Mucosa of gallbladder (tissue), 1 donor: ENCODE data around the gene ITIH4. TPM values are rescaled to one million over a fixed set of nuclear protein-coding genes. Genes with fewer than 3 reads are reported as not detected.

Source experiments
- DNase-seq: peaks from one replicate; pipeline ENCODE4 v3.0.0-alpha.2; 2020; ENCODE audit warnings: low spot score
- total RNA-seq: library from RNA; stranded (reverse); gene quantifications from one replicate; pipeline ENCODE4 v1.2.1, GENCODE V29; 2021
- donor health status: DM: no; HTN: no; CAD: no.

ITIH4 gene
- total RNA-seq: 10.2 TPM

- DNase-seq: no peak
Measured at GRCh38 chr3:52830535-52831258, at the start of gene ITIH4. ITIH4 (minus strand) TSS chr3:52830672; CDS start chr3:52830642, 30 bp downstream.

GRCh38 chr3:52880047-52880446, 49.6 kb upstream of the ITIH4 start:
- DNase-seq: no peak

- DNase-seq: no peak
Measured at GRCh38 chr3:52879581-52879980, 49.1 kb upstream of the ITIH4 start.

GRCh38 chr3:52879090-52879489, 48.6 kb upstream of the ITIH4 start:
- DNase-seq: no peak

DNA sequence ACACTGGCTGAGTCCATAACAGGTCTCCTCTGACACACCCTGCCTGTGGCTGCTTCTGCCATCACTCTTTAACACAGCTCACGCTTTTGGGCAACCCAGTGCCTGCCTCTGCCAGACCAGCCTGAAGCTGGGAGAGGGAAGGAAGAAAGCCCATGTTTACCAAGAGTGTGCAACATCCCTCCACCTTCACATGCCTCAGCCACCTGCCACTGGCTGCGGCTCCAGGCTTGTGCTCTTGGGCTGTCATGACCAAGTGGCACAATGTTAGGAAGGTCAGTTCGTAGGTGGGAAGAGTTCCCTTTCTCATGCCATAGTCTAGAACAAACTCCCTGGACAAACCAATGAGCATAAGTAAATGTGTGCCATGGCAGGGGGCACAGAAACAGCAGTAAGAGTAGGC, 46.6 kb upstream of the ITIH4 start:
- no peak for DNase-seq

GRCh38 chr3:52874864-52875587, 44.6 kb upstream of the ITIH4 start:
- no peak for DNase-seq

- no peak for DNase-seq
Measured at GRCh38 chr3:52874160-52874701, 43.8 kb upstream of the ITIH4 start.

DNA sequence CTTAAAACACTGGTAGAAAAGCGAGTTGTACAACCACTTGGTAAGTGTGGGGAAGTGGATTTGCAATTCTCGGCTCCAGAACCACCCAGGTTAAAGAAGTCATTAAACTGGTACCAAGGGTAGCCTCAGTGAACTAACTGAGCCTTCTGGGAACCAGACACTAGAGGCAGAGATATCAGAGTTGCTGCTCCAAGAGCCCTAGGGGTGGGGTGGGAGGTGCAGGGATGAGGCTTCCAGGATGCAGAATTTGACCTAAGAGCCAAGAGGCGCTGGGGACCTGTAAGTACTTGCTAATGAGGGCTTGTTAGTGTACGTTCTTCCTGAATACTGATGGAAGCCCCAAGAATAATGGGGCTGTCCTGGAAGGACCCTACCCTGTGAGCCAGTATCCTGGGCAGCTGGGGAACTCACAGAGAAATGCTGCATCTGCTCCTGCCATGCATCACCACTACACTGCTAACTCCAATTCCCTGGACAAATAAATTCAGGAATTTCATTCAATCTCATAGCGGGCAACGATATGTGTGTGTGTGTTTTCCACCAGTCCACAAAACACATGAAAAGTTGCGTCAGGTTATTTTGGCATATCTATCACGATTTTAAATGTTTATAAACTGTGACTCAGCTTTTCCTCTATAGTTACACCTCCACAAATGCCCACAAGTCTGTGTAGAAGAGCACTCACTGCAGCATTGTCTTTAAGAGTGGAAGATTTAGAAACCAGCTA, 43.1 kb upstream of the ITIH4 start:
- DNase-seq: no peak

DNA sequence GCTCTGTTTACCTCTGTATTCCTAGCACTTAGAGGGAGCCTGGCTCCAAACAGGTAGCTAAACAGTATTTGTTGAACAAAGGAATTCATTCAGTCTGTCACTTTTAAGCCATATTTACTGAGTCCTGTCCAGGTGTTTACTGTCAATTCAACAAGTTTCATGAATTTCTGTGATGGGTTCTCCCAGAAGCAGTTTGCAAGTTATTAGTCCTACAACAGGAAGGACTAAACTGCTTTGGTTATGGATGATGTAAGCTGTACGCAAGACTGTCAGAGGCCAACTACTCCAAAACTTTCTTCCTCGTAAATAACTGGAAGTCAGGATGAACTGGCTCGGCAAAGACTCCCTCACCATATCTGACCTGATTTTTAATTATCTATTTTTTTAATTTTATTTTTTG, 41.8 kb upstream of the ITIH4 start:
- DNase-seq: no peak

GRCh38 chr3:52871761-52872160, 41.3 kb upstream of the ITIH4 start:
- DNase-seq: no peak

GRCh38 chr3:52870471-52870870, 40.0 kb upstream of the ITIH4 start:
- no peak for DNase-seq

DNA sequence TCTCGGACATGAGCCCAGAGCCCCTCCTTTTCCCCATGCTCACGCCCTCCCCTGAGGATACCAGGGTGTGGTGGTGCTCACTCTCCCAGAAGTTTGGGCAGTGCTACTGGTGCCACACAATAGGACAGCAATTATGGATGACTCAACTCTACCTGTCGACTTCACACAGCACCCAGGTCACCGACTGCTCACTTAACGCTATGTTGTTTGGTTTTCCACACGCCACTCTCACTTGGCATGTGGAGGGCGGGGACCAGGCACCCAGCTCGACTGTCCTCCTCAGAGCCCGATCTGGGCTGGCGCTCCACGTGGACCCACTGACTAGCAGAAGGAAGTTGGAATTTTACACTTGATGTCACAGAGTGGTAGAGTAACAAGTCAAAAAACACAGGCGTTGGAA, 36.0 kb upstream of the ITIH4 start:
- DNase-seq: no peak

DNA sequence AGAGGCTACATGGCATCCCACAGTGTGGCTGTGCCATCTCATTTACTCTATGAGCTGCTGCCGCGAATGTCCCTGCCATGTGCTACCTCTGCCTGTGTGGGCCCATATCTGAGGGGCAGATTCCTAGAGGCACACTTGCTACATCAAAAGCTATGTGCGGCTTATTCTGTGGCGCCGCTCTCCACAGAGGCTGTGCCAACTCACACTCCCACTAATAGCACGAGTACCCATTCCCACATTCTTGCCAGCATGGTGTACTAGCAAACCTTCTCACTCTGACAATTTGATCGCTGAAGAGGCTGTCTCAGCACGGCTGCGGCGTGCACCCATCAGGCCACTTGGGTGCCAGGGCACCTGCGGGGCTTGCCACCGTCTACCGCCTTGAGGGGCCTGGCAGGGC, 35.5 kb upstream of the ITIH4 start:
- DNase-seq: no peak

- no peak for DNase-seq
Measured at GRCh38 chr3:52860424-52860768, 29.9 kb upstream of the ITIH4 start.

GRCh38 chr3:52859686-52860423, 29.4 kb upstream of the ITIH4 start:
- no peak for DNase-seq

DNA sequence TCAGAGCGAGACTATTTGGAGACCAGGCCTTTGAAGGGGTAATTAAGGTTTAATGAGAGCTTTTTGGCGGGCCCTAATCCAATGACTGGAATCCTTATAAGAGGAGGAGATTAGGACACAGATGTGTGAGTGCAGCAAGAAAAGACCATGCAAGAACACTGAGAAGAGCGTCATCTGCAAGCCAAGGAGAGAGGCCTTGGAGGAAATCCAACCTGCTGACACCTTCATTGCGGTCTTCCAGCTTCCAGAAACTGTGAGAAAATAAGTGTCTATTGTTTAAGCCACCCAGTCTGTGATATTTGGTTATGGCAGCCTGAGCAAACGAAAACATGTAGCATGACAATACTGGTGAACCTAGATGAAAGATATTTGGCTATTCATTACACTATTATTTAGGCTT, 27.4 kb upstream of the ITIH4 start:
- DNase-seq: no peak

DNA sequence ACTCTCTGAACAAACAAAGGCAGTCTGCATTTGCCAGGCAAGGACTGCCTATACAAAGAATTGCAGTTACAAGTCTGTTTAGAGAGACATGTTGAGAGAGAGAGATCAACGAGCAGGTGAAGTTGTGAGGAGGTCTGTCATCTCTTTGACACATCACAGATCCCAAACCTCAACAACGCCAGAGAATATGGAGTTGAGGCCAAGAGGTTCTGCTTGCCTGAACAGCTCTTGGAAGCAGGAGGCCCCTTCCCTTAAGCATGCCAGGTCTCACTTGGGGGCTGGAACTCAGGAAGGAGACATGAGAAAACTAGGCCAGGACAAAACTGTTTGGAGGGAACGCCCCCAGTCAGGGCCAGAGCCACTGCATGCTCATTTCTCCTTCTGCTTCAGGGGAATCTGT, 26.7 kb upstream of the ITIH4 start:
- DNase-seq: no peak

GRCh38 chr3:52856666-52857065, 26.2 kb upstream of the ITIH4 start:
- DNase-seq: no peak

DNA sequence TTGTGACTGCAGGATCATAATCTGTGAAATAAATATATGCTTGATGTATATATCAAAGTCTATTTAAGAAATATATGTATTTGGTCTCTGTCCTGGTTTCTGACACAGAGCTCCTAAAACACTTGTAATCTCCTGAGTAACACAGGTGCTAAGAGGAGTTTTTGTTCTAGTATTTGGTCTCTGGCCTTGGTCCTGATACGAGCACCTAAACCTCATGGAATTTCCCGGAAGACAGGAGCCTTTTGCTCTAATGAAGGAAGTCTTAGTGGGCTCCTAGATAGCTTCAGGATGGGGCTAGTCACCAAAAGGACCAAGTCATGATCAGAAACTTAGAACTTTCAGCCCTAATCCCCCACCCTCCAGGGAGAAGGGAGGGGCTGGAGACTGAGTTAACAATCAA, 23.5 kb upstream of the ITIH4 start:
- DNase-seq: no peak

- no peak for DNase-seq
Measured at GRCh38 chr3:52852419-52852818, 21.9 kb upstream of the ITIH4 start.

GRCh38 chr3:52851348-52851747, 20.9 kb upstream of the ITIH4 start:
- DNase-seq: no peak

DNA sequence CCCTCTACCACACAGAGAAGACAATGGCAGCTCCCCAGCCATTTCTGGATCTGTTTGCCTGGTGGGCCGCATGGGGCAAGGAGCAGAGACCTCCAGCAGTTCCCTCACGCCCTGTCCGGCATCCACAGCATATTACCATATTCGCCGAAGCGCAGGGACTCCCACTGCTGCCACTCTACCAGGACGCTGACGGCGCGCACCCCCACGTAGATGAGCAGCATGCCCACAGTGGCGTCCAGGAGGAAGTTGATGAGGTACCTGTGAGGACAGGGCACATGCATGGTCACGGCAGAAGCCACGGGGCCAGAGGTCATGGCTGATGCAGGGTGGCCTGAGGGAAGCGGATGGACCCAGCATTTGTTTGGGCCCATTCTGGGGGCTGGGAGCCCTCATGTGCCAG, 19.2 kb upstream of the ITIH4 start:
- DNase-seq: no peak
